Endothelial cell of umbilical vein (primary cell): ENCODE results near the gene MMAA.

Experiments
- FOS ChIP-seq: IDR thresholded peaks from 2 replicates; pipeline ENCODE4 v1.6.1; 2011; ENCODE audit warnings: mild to moderate bottlenecking, low read length, moderate library complexity, borderline replicate concordance; ENCODE audit not compliant: insufficient read depth
- MYC ChIP-seq: IDR thresholded peaks from one replicate; pipeline ENCODE4 v1.6.1; 2011; ENCODE audit warnings: mild to moderate bottlenecking, low read depth, low read length
- POLR2AphosphoS5 ChIP-seq: IDR thresholded peaks from 2 replicates; pipeline ENCODE4 v1.6.1; 2012; ENCODE audit warnings: low read depth, mild to moderate bottlenecking, control low read depth, low read length, moderate library complexity; ENCODE audit not compliant: insufficient read depth
- TF ChIP-seq, protein P1 (sequence below), 2 donors: IDR thresholded peaks; 1 replicate in 1 of 2; 2 replicates in 1 of 2; pipeline ENCODE4 v1.5.1; 2011; ENCODE audit warnings: low read length in 2 of 2, mild to moderate bottlenecking in 2 of 2, moderate library complexity in 2 of 2, control low read depth in 1 of 2, inconsistent platforms in 1 of 2, low read depth in 1 of 2; ENCODE audit not compliant: insufficient read depth in 1 of 2; ENCODE audit errors: extremely low read depth in 1 of 2

DNA sequence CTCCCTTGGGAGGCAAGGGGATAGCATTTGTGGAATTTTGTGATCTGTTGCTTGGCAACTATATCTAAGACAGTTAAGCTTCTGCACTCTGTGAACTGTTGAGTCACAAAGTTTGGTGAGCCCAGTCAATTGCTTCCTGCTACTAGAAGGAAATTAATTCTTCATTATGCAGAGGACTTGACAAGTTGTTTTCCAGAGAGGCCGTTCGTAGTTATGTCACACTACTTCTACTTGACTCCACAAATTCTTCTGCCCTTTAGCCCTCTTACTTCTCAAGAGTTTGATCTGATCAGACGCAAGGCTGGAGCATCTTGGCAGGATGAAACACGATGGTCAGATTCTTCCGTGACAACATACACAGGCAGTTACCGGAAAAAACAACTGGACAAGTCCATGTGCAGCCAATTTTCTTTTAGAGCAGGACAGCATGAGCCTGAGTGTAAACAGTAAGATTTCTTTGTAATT is 60.8 kb downstream of the MMAA start, which contains the start of gene C4orf51:
- TF ChIP-seq FOS, result no peak
- TF ChIP-seq, protein P1, sequence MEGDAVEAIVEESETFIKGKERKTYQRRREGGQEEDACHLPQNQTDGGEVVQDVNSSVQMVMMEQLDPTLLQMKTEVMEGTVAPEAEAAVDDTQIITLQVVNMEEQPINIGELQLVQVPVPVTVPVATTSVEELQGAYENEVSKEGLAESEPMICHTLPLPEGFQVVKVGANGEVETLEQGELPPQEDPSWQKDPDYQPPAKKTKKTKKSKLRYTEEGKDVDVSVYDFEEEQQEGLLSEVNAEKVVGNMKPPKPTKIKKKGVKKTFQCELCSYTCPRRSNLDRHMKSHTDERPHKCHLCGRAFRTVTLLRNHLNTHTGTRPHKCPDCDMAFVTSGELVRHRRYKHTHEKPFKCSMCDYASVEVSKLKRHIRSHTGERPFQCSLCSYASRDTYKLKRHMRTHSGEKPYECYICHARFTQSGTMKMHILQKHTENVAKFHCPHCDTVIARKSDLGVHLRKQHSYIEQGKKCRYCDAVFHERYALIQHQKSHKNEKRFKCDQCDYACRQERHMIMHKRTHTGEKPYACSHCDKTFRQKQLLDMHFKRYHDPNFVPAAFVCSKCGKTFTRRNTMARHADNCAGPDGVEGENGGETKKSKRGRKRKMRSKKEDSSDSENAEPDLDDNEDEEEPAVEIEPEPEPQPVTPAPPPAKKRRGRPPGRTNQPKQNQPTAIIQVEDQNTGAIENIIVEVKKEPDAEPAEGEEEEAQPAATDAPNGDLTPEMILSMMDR (IDR thresholded peaks at IDR 0.05; ENCODE audit: extremely low read depth in 1 of 2, insufficient read depth in 1 of 2, low read depth in 1 of 2, low read length in 2 of 2), result no peak
- TF ChIP-seq POLR2AphosphoS5, result no peak
- no peak for TF ChIP-seq MYC
